Measurements from ENCODE around the gene DIDO1.

The DIDO1 gene

GRCh38 chr20:62962221-62962879, 36.0 kb upstream of the DIDO1 start:
- no peak for DNase-seq (ENCODE audit: low spot score)

GRCh38 chr20:62961799-62962198, 35.5 kb upstream of the DIDO1 start:
- DNase-seq (ENCODE audit: low spot score): no peak

GRCh38 chr20:62961310-62961783, 35.0 kb upstream of the DIDO1 start:
- DNase-seq (ENCODE audit: low spot score): peak; percentile 63

- DNase-seq (ENCODE audit: low spot score): peak; percentile 31
Observed at GRCh38 chr20:62960446-62961309, 34.4 kb upstream of the DIDO1 start.

- no peak for DNase-seq (ENCODE audit: low spot score)
Observed at GRCh38 chr20:62959998-62960436, 33.7 kb upstream of the DIDO1 start.

GRCh38 chr20:62959101-62959971, 33.0 kb upstream of the DIDO1 start:
- no peak for DNase-seq (ENCODE audit: low spot score)

- DNase-seq (ENCODE audit: low spot score): no peak
Observed at GRCh38 chr20:62958388-62959100, 32.2 kb upstream of the DIDO1 start.

GRCh38 chr20:62957136-62958117, 31.1 kb upstream of the DIDO1 start:
- DNase-seq (ENCODE audit: low spot score): no peak

- DNase-seq (ENCODE audit: low spot score): peak; percentile 27
Observed at GRCh38 chr20:62956387-62957135, 30.3 kb upstream of the DIDO1 start.

- DNase-seq (ENCODE audit: low spot score): no peak
Observed at GRCh38 chr20:62955519-62956386, 29.4 kb upstream of the DIDO1 start.

- DNase-seq (ENCODE audit: low spot score): peak; percentile 24
Observed at GRCh38 chr20:62953839-62954703, 27.8 kb upstream of the DIDO1 start.

GRCh38 chr20:62952968-62953838, 26.9 kb upstream of the DIDO1 start:
- DNase-seq (ENCODE audit: low spot score): no peak

GRCh38 chr20:62952373-62952967, 26.2 kb upstream of the DIDO1 start, which contains the start of gene SLC17A9:
Gene SLC17A9 (plus strand): TSS chr20:62952709. CDS start chr20:62952831, 122 bp downstream.
- DNase-seq (ENCODE audit: low spot score): no peak

- no peak for DNase-seq (ENCODE audit: low spot score)
Observed at GRCh38 chr20:62951896-62952372, 25.6 kb upstream of the DIDO1 start.

GRCh38 chr20:62951143-62951895, 25.0 kb upstream of the DIDO1 start:
- no peak for DNase-seq (ENCODE audit: low spot score)

All from cerebellar cortex (tissue), 1 donor.